Ishikawa (cell line): ENCODE data around the gene NOS1.

Experiments
- EP300 ChIP-seq: IDR thresholded peaks from 2 replicates; pipeline ENCODE4 v1.6.1; 2012; ENCODE audit warnings: borderline replicate concordance
- RAD21 ChIP-seq: IDR thresholded peaks from 2 replicates; pipeline ENCODE4 v1.6.1; 2012; ENCODE audit warnings: low read depth
- TCF12 ChIP-seq: IDR thresholded peaks from 2 replicates; pipeline ENCODE4 v1.6.1; 2012; ENCODE audit warnings: low read depth
- USF1 ChIP-seq: IDR thresholded peaks from 2 replicates; pipeline ENCODE4 v1.6.1; 2012
- YY1 ChIP-seq: IDR thresholded peaks from 2 replicates; pipeline ENCODE4 v1.6.1; 2012; ENCODE audit warnings: low read depth
- TF ChIP-seq, protein P1 (sequence below): IDR thresholded peaks from 2 replicates; pipeline ENCODE4 v1.6.1; 2012

DNA sequence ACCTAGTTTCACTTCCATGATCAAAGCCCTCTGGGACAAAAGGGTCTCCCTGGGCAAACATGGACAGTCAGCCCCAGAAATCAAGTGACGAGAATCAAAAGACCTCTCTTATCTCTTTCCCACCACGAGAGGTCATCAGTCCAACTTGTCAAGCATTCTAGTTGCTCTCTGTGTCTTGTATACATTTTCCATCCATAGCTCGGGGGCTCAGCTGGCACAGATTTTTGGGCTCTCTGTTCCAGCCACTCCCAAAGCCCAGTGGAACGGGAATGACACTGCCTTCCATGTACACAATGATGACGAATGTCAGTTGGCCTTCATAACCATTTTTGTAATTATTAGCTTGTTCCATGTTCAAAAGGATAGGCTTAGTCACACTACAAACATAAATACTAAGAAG lies 29.7 kb downstream of the NOS1 start:
- TF ChIP-seq EP300 (no peak), TCF12 (no peak), USF1 (no peak), RAD21 (no peak), YY1 (no peak)
- TF ChIP-seq, protein P1, sequence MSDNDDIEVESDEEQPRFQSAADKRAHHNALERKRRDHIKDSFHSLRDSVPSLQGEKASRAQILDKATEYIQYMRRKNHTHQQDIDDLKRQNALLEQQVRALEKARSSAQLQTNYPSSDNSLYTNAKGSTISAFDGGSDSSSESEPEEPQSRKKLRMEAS, result no peak
